ENCODE results near the gene ZBTB7C.

Gene ZBTB7C

GRCh38 chr18:48351216-48352050 lies 57.8 kb downstream of the ZBTB7C start:
- no peak for DNase-seq

DNA sequence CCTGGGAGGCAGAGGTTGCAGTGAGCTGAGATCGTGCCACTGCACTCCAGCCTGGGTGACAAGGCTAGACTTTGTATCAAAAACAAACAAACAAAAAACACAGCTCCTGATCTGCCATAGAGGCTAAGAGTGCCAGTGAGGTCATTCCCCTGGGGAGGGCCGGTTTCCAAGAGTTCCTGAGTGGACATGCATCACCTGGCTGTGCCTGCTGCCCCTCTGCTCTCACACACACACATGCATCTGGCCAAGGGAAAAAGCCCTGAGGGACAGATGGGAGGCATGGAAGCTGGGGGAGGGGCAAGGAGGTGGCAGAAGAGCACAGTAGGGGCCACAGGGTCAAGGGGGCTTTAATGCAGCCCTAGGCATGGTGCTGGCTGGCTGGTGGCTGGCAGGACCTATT lies 60.4 kb downstream of the ZBTB7C start:
- no peak for DNase-seq

- DNase-seq, result no peak
Observed at GRCh38 chr18:48347756-48348326, 61.3 kb downstream of the ZBTB7C start.

GRCh38 chr18:48345596-48345995 lies 63.6 kb downstream of the ZBTB7C start:
- DNase-seq, result no peak

DNA sequence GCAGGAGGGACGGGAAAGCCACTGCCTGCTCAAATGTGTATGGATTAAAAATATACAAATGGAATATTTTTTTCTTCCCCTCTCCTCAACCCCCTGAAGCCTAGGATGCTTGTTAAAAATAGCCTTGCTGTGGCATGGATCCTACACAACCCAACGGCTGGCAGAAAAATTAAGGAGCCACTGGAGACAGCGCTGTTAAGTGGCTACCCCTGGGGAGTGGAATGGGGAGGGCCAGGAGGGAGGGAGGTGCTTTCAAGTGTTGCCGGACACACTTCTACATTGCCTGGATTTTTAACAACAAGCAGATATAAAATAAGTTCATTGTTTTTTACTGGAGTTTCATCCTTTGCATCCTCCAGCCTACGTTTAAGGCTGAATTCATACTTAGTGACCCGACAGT lies 66.6 kb downstream of the ZBTB7C start:
- no peak for DNase-seq

GRCh38 chr18:48342125-48342524 lies 67.1 kb downstream of the ZBTB7C start:
- DNase-seq, result no peak

DNA sequence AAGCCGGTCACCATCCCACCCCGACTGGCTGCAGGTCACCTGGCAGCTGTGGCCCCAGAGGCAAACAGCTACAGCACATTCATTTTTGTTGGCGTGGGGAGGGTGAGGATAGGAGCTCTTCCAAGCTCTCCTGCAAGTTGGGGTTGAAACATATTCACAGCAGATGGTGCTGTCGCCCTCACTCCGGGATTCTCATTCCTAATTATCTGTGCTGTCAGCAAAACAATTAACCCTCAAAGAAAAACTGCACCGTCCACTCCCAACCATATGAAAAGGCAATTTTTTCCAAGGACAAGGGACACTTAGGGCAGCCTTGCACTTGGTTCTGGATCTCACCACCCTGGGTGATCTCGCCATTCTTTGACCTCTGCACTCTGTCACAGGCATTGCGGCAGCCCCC lies 68.6 kb downstream of the ZBTB7C start:
- no peak for DNase-seq

DNA sequence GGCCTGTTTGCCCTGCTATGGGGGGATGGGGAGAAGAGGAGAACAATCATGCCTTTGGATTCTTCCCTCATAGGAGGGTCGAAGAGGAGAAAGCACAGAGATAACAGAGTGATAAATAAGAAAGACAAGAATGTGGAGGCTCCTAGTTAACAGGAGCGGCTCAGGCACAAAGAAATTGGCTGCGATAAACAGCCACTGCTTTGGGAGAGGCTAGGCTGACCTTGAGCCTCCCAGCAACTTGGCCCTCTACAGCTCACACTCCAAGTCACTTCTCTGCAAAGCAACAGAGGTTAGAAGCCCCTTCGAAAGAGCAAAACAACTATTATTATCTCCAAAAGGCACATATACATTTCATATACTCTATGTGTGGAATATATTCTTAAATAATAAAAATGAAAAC lies 69.5 kb downstream of the ZBTB7C start:
- DNase-seq, result no peak

DNA sequence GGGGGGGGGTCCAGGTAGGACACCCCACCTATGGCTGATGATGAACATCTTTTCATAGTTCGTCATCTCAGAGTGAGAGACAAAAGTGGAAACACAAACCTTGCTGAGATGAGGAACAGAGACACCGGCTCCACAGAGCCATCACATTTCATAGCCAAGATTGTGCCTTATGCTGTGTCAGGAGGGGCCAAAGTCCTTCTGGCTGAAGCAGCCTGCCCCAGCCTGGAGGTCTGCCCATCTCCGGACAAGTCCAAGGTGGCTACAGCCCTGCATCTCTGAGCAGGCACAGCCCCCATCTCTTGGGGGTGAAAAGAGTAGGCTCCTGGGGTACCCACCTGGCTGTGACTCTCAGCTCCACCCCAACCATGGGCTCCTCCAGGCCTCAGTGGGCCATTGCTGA lies 70.3 kb downstream of the ZBTB7C start:
- DNase-seq, result no peak

- no peak for DNase-seq
Observed at GRCh38 chr18:48337053-48337452, 72.1 kb downstream of the ZBTB7C start.

DNA sequence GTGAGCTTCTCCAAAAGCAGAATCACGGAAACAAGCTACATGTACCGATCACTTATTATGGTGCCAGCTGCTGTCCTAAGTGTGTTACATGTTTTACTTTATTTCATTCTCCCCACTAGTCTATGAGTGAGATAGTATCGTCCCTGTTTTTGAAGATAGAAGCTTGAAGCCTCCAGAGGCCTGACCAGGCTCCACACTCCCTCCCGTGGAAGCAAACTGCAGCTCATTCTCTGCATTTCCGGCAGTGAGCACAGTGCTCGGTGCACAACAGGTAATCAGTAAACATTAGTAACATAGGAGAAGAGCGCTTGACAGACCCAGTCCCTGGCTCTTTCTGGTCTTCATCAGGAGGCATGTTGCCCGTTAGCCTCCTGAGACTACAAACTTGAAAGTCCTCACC lies 72.9 kb downstream of the ZBTB7C start:
- no peak for DNase-seq

- DNase-seq, result no peak
Observed at GRCh38 chr18:48335829-48336228, 73.4 kb downstream of the ZBTB7C start.

GRCh38 chr18:48334845-48335244 lies 74.3 kb downstream of the ZBTB7C start:
- no peak for DNase-seq

DNA sequence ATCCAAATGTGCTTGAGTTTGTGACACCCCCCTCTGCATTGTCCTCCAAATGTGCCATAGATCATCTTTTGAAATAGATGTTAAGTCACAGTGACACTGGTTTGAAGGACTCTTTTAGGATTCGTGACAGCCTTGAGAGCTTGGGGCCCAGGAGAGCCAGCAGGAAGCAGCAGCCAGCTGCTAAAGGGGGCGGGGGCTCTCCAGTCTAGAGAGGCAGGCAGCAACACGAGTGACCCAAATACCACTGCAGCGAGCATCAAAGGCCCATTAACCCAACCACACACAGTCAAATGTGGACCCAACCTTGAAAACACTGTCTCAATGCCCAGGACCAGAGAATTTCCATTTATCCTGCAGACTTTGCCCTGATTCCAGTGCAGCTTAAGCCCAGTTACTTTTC lies 75.6 kb downstream of the ZBTB7C start:
- no peak for DNase-seq

DNA sequence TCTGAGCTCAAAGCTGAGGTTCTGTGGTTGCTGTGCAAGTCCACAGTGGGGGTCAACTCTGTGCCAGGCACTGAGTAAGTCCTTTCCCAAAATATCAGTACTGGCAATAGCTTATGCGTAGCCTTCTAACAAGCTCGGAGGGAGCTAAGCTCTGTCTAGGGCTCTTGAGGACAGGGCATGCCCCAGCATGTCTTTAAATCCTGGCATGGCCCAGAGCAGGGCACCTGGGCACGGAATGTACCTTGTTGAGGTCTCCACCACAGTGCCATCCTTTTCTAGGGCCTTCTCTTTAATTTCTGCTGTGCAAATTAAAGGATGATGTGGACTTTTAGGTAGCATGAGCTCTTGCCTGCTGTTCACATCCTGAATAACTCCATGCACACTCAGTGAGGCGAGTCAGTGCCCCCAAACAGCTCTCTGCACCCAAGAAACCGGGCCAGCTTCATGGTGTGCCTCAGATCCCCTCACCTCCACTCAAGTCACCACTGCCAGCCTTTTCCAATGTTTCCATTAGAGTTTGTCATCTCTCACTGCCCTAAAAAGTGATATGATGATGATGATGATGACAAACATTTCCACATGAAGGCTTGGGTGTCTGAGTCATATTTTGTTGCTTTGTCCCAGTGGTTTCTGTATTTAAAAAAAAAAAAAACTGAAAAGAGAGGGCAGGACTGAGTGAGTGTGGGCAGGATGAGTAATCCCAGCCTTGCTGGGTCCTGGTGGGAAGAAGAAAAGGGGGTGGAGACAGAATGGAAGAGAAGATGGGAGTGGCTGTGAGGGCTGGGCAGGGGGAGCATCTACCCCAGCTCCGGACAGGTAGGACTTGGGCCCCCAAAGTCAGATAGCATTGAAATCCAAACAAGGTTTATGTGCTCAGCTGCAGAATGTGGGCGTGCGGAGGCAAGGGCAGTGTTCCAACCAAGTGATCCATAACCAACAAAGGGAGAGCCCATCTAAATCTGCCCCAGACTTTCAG lies 78.9 kb downstream of the ZBTB7C start:
- DNase-seq, result no peak

GRCh38 chr18:48328473-48329210 lies 80.5 kb downstream of the ZBTB7C start:
- DNase-seq, result no peak

DNA sequence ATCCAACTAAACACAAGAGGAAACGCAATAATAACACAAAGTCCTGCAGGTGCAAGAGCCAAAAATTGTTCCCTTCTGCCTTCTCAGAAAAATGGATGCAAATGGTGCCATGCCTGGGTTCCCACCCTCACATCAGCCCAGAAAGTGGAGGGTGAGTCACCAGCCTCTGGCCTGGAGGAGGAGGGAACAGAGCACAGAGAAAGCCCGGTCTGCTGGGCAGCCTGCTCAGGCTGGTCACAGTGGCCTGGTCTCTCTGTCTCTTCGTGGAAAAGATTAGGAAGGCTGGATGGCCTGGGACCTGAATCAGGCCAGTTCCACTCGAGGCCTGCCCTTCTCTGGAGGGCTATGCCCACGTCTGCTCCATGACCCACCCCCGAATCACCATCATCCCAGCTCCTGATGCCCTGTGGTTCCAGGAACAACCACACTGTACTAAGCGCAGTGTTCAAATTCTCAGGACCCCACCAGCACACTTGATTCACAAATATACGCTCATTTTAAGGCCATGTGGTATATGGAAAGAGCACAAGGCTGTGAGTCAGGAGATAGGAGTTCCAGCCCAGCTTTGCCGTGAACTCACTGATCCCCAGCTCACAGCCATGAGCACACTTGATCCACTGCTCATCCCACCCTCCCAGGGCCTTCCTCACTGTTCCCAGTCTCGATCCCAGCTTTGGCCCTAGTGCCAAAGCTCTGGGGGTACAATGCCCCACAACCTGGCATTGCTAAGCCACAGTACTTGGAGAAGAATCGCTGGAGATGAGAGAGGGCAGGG lies 82.1 kb downstream of the ZBTB7C start:
- no peak for DNase-seq

- DNase-seq, result no peak
Observed at GRCh38 chr18:48325115-48325665, 84.0 kb downstream of the ZBTB7C start.

- DNase-seq, result no peak
Observed at GRCh38 chr18:48324651-48325050, 84.5 kb downstream of the ZBTB7C start.

DNA sequence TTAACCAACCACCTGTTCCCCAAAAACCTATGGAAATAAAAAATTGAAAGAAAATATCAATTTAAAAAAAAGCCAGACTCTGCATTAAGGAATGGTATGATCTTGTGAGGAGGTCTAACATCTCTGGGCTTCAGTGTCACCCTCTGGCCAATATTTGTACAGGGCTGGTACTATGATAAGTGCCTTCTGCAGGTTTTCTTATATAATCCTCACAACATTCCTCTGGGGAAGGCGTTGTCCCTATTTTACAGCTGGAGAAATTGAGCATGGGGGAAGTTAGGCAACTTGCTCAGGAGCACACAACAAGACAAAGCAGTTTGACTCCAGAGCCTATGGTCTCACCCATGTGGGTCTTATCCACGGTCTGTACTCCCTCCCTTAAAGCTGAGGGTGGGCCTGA lies 86.0 kb downstream of the ZBTB7C start:
- DNase-seq, result no peak

- no peak for DNase-seq
Observed at GRCh38 chr18:48321536-48321935, 87.6 kb downstream of the ZBTB7C start.

DNA sequence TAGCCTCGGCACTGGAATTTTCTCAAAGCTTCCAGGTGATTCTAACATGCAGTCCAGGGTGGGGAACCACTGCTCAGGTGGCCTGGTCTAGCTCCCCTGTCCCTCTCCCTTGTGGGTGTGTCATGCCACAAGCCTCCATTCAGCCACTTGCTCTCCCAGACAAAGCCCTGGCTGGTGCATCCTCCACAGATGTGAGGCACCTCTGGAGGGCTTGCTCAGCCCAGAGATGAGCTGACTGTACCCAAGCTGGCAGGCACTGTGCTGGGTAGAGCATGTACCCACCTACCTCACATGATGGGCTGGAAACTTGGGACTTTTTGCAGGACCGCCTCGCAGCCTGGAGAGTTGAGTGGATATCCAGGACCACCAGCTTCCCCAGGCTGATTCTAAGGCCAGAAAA lies 88.1 kb downstream of the ZBTB7C start:
- DNase-seq, result no peak
